OCI-LY1 (cell line): ENCODE data around the gene PFDN6.

Source experiments
- H2AFZ ChIP-seq: fragments of 200-600 bp; sonication (generic), shearing (Covaris generic); 2 replicates; pipeline ENCODE4 v1.6.0; 2014; ENCODE audit warnings: antibody characterized with exemption, mild to moderate bottlenecking, low read length
- H3F3A ChIP-seq: fragments of 200-600 bp; sonication (generic), shearing (Covaris generic); 2 replicates; pipeline ENCODE4 v1.6.0; 2014; ENCODE audit warnings: mild to moderate bottlenecking, antibody characterized with exemption, low read length, moderate library complexity; ENCODE audit not compliant: insufficient read depth
- H3K27ac ChIP-seq: fragments of 200-600 bp; sonication (generic); 2 replicates; pipeline ENCODE4 v1.5.1; 2014; ENCODE audit warnings: low read length, mixed run types, mild to moderate bottlenecking, low read depth; ENCODE audit not compliant: poor library complexity, severe bottlenecking
- H3K27me3 ChIP-seq: fragments of 200-600 bp; sonication (generic); 2 replicates; pipeline ENCODE4 v1.6.0; 2014; ENCODE audit warnings: antibody characterized with exemption, mild to moderate bottlenecking, low read length, moderate library complexity; ENCODE audit not compliant: insufficient read depth
- H3K36me3 ChIP-seq: fragments of 200-600 bp; sonication (generic); 2 replicates; pipeline ENCODE4 v1.6.1; 2014; ENCODE audit warnings: mild to moderate bottlenecking, antibody characterized with exemption, low read length, moderate library complexity, mixed read lengths; ENCODE audit not compliant: insufficient read depth
- H3K4me1 ChIP-seq: fragments of 200-600 bp; sonication (generic); 2 replicates; pipeline ENCODE4 v1.5.1; 2014; ENCODE audit warnings: mild to moderate bottlenecking, low read length, moderate library complexity; ENCODE audit not compliant: insufficient read depth, severe bottlenecking
- H3K4me2 ChIP-seq: fragments of 200-600 bp; sonication (generic), shearing (Covaris generic); 2 replicates; pipeline ENCODE4 v1.6.1; 2014; ENCODE audit warnings: low read length
- H3K4me3 ChIP-seq: fragments of 200-600 bp; sonication (generic); 2 replicates; pipeline ENCODE4 v1.5.1; 2014; ENCODE audit warnings: low read length, low read depth, mild to moderate bottlenecking, mixed read lengths; ENCODE audit not compliant: poor library complexity, severe bottlenecking
- H3K79me2 ChIP-seq: fragments of 200-600 bp; shearing (Covaris generic); 2 replicates; pipeline ENCODE4 v1.6.1; 2016; ENCODE audit warnings: mixed run types, low read length, mixed read lengths; ENCODE audit not compliant: insufficient read depth
- H3K9ac ChIP-seq: fragments of 200-600 bp; sonication (generic), shearing (Covaris generic); 2 replicates; pipeline ENCODE4 v1.6.1; 2014; ENCODE audit warnings: mild to moderate bottlenecking, low read length, mixed read lengths
- H3K9me2 ChIP-seq: fragments of 200-600 bp; sonication (generic), shearing (Covaris generic); 2 replicates; pipeline ENCODE4 v1.6.1; 2014; ENCODE audit warnings: low read depth, mild to moderate bottlenecking, low read length, mixed read lengths
- H3K9me3 ChIP-seq: fragments of 200-600 bp; shearing (Covaris generic); 2 replicates; pipeline ENCODE4 v1.6.1; 2014; ENCODE audit warnings: low read length, mixed read lengths
- H4K20me1 ChIP-seq: fragments of 200-600 bp; sonication (generic), shearing (Covaris generic); 2 replicates; pipeline ENCODE4 v1.6.0; 2016; ENCODE audit warnings: mild to moderate bottlenecking, low read length; ENCODE audit not compliant: insufficient read depth
- CTCF ChIP-seq: fragments of 200-600 bp; sonication (generic), shearing (Covaris generic); IDR thresholded peaks from 2 replicates; pipeline ENCODE4 v1.5.1; 2017; ENCODE audit warnings: mild to moderate bottlenecking, antibody characterized with exemption, low read length, moderate library complexity, mixed read lengths
- EZH2 ChIP-seq: fragments of 200-600 bp; sonication (generic), shearing (Covaris generic); IDR thresholded peaks from 2 replicates; pipeline ENCODE4 v1.8.0; 2017; ENCODE audit warnings: borderline replicate concordance, mixed run types, mild to moderate bottlenecking, antibody characterized with exemption, low read length, moderate library complexity, mixed read lengths

The PFDN6 gene

GRCh38 chr6:33304216-33304615, 14.8 kb downstream of the PFDN6 start:
- Histone ChIP-seq H3K79me2 (0 out of 2 replicates have a peak, but pooled peaks cover 6% of the 10 kb centered on the region), H3K36me3 (peaks cover 53% of the 10 kb centered on the region), H3K4me2 (no peak overlapping the region), H3F3A (0 out of 2 replicates have a peak, but pooled peaks cover 5% of the 10 kb centered on the region), H3K9me2 (no peaks in the 10 kb centered on the region), H3K27me3 (no peaks in the 10 kb centered on the region), H3K4me3 (no peak overlapping the region), H3K9ac (no peak overlapping the region), H4K20me1 (no peaks in the 10 kb centered on the region), H3K9me3 (no peaks in the 10 kb centered on the region), H2AFZ (no peak overlapping the region), H3K4me1 (peaks cover 15% of the 10 kb centered on the region), H3K27ac (no peak overlapping the region)
- TF ChIP-seq EZH2 (no peak), CTCF (no peak)

GRCh38 chr6:33305052-33305451, 15.7 kb downstream of the PFDN6 start:
- Histone ChIP-seq H3K27me3 (no peaks in the 10 kb centered on the region), H3K4me1 (peaks cover 9% of the 10 kb centered on the region), H3K4me2 (no peak overlapping the region), H3K79me2 (0 out of 2 replicates have a peak, but pooled peaks cover 6% of the 10 kb centered on the region), H3K9me3 (no peaks in the 10 kb centered on the region), H3K4me3 (no peak overlapping the region), H4K20me1 (no peaks in the 10 kb centered on the region), H3K9ac (no peak overlapping the region), H2AFZ (no peak overlapping the region), H3F3A (0 out of 2 replicates have a peak, but pooled peaks cover 5% of the 10 kb centered on the region), H3K27ac (no peak overlapping the region), H3K9me2 (no peaks in the 10 kb centered on the region), H3K36me3 (peaks cover 53% of the 10 kb centered on the region)
- TF ChIP-seq CTCF (no peak), EZH2 (no peak)

- H3K4me3 ChIP-seq: no peak overlapping the region
- no peak overlapping the region for H3K9ac ChIP-seq
- no peak overlapping the region for H3K4me2 ChIP-seq
- TF ChIP-seq EZH2 (no peak), CTCF (no peak)
- H3K79me2 ChIP-seq: 0 out of 2 replicates have a peak, but pooled peaks cover 10% of the 10 kb centered on the region
- H3K9me2 ChIP-seq: no peaks in the 10 kb centered on the region
- H3K4me1 ChIP-seq: peaks cover 7% of the 10 kb centered on the region
- H3K36me3 ChIP-seq: peaks cover 49% of the 10 kb centered on the region
- 0 out of 2 replicates have a peak, but pooled peaks cover 5% of the 10 kb centered on the region for H3F3A ChIP-seq
- H3K27ac ChIP-seq: peak overlapping the region; percentile 18
- H2AFZ ChIP-seq: no peak overlapping the region
- H3K27me3 ChIP-seq: no peaks in the 10 kb centered on the region
- no peaks in the 10 kb centered on the region for H4K20me1 ChIP-seq
- H3K9me3 ChIP-seq: no peaks in the 10 kb centered on the region
These were observed 17.0 kb downstream of the PFDN6 start for GRCh38 chr6:33306356-33306755.
